GM20000 (cell line): ENCODE results near the gene TPCN2.

Source experiments
- DNase-seq: peaks from one replicate; pipeline ENCODE4 v3.0.0; 2012; ENCODE audit warnings: low spot score
- CTCF ChIP-seq: IDR thresholded peaks from 2 replicates; pipeline ENCODE4 v1.5.1; 2012; ENCODE audit warnings: mild to moderate bottlenecking, control low read depth; ENCODE audit errors: extremely low read depth, missing control alignments

Gene TPCN2

GRCh38 chr11:69062169-69062855 lies 13.6 kb downstream of the TPCN2 start:
- TF ChIP-seq CTCF = no peak

DNA sequence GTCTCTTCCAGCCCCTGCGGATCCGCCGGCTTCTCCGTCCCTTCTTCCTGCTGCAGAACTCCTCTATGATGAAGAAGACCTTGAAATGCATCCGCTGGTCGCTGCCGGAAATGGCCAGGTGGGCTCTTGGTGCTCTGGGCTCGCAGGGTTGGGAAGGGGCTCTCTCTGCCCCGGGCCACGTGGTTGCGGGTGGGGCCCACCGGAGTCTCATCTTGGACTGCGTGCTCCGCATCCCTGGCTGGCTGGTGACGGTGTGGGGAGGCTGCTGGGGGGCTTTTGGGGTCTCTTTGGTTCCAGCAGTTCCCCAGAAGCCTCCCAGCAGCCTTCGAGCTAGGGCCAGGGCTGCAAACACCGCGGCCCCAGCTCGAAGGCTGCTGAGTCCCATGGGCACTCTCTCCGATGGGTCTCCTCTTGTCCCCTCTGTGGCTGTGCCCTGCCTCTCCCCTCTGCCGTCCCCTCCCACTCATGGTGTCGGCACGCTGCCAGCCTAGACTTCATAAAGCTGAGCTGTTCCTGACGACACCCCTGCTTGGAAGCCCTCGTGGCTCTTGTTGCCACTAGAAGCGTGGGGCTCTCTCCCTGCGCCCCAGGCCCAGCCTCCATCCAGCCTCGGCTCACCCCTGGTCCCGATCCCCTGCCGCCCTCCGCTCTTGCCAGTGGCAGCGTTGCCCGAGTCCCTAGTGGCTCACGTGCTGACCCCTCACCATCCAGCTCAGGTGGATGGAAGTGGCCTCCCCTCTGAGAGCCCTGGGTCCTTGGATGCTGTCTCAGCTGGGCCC lies 14.3 kb downstream of the TPCN2 start:
- DNase-seq = no peak
- TF ChIP-seq CTCF = no peak

More at GRCh38 chr11:69062169-69062855, 13.6 kb downstream of the TPCN2 start:
- DNase-seq = no peak

DNA sequence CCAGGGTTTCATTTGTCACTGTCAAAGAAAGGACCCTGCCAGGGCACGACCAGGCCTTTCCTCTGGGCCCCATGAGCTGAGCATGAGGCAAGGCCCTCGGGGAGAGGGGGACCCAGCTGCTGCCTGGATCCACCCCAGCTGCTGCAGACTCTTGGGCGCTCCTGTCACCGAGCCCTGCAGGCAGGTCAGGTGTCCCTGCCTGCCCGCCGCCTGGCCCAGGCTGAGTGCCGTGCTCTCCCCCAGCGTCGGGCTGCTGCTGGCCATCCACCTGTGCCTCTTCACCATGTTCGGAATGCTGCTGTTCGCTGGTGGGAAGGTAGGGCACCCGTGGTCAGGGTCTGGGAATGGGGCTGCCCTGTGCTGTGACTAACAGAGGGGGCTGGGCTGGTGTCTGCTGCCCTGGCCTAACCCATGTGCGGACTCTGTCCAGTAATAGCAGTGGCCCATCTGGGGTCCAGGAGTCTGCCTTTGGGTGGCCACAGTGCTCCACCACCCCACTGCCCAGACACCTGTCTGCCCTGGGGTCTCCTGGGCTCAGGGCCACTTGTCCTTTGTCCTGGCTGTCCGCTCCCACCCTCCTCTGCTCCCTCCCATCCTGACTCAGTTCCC lies 15.0 kb downstream of the TPCN2 start:
- no peak for DNase-seq
- no peak for TF ChIP-seq CTCF

GRCh38 chr11:69064394-69064957 lies 15.7 kb downstream of the TPCN2 start:
- no peak for DNase-seq
- no peak for TF ChIP-seq CTCF

GRCh38 chr11:69065147-69065710 lies 16.5 kb downstream of the TPCN2 start:
- no peak for TF ChIP-seq CTCF
- no peak for DNase-seq

DNA sequence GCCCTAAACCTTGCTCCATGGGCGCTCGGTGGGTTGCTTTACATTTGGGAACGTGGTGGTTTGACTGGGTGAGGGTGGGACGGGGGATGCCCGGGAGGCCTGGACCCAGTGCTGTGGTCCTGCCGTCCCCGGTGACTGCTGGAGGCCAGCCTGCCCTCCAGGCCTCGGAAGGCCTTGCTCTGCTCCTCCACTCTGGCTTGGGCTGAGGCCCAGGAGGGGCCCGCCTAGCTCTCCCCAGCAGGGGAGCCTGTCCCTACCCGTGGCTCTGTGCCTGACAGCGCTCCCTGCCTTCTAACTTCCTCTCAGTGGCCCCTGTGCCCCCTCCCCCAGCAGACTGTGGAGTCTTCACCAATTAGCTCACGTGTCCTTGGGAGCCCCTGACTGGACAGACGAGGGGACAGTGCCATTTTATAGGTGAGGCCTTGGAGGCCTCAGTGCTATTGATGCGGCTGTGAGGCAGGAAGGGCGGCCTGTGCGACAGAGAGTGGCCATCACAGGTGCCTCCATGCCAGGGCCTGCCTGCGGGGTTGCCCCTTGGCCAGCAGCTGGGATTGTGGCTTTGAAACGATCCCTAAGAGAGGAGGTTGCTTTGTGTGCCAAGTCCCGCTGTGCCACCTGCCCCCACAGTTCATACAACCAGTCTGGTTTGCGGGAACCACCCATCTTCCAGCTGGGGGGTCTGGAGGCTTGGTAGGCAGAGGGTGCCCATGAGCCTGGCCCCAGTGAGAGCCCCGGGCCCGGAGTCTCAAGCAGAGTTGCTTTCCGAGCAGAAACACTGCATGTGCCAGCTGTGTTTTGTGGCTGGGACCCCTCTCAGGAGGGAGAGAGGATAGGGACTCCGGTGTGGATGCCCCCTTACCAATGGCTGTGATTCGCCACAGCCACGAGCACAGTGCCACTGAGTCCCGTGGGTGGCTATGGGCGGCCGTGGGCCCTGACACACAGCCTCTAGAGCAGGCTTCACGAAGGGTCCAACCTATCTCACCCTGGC lies 17.7 kb downstream of the TPCN2 start:
- no peak for TF ChIP-seq CTCF
- no peak for DNase-seq
